WTC11 (cell line): Measurements from ENCODE around the gene PDZD2. TPM values are rescaled to one million over a fixed set of nuclear protein-coding genes. Genes with fewer than 3 reads are reported as not detected.

Source experiments
- ATAC-seq: fragments of 200-7000 bp; cut with Tn5 transposase; 2 replicates; pipeline ENCODE4 v1.10.0; 2021; ENCODE audit warnings: mild to moderate bottlenecking, moderate library complexity
- CTCF ChIA-PET: fragments of 300-600 bp; sonication (Branson Sonifier 250); formaldehyde crosslinking; loops from one replicate; lab custom pipeline; 2021; ENCODE audit warnings: antibody characterized with exemption; lab: Charles Lee
- POLR2A ChIA-PET: fragments of 350-600 bp; sonication (Branson Sonifier 250); formaldehyde crosslinking; loops from one replicate; lab custom pipeline; 2021; ENCODE audit warnings: antibody characterized with exemption; lab: Charles Lee
- DNase-seq: peaks from one replicate; pipeline ENCODE4 v3.0.0; 2021; ENCODE audit warnings: low spot score
- H3K27ac Mint-ChIP-seq: 2 replicates; pipeline ENCODE4 v1.8.0; 2021; ENCODE audit warnings: mixed read lengths
- H3K27me3 Mint-ChIP-seq: 2 replicates; pipeline ENCODE4 v1.8.0; 2021; ENCODE audit warnings: low read depth, mild to moderate bottlenecking, moderate library complexity, mixed read lengths
- H3K36me3 Mint-ChIP-seq: 2 replicates; pipeline ENCODE4 v1.8.0; 2021; ENCODE audit warnings: mixed read lengths
- H3K4me1 Mint-ChIP-seq: 2 replicates; pipeline ENCODE4 v1.8.0; 2022; ENCODE audit warnings: mixed read lengths
- H3K4me3 Mint-ChIP-seq: 2 replicates; pipeline ENCODE4 v1.8.0; 2021; ENCODE audit warnings: mild to moderate bottlenecking, moderate library complexity, mixed read lengths
- H3K9me3 Mint-ChIP-seq: 2 replicates; pipeline ENCODE4 v1.8.0; 2021; ENCODE audit warnings: mixed read lengths
- CBFB ChIP-seq: sonication (generic); formaldehyde crosslinking; IDR thresholded peaks from 2 replicates; pipeline ENCODE4 v1.8.1; 2022; ENCODE audit warnings: mild to moderate bottlenecking, low read depth, missing genetic modification reagents
- CREM ChIP-seq: sonication (generic); formaldehyde crosslinking; IDR thresholded peaks from 2 replicates; pipeline ENCODE4 v1.8.1; 2022; ENCODE audit warnings: mild to moderate bottlenecking, missing genetic modification reagents, moderate library complexity
- ELF4 ChIP-seq: sonication (generic); formaldehyde crosslinking; IDR thresholded peaks from 2 replicates; pipeline ENCODE4 v1.8.1; 2022; ENCODE audit warnings: low read depth, mild to moderate bottlenecking, moderate library complexity, missing genetic modification reagents
- FOXJ3 ChIP-seq: sonication (generic); formaldehyde crosslinking; IDR thresholded peaks from 2 replicates; pipeline ENCODE4 v1.9.0; 2021; ENCODE audit warnings: missing genetic modification reagents, mild to moderate bottlenecking, borderline replicate concordance
- GTF2I ChIP-seq: fragments of 250-450 bp; sonication (Bioruptor Pico); conservative IDR thresholded peaks from 2 replicates; pipeline ENCODE4 v1.4.0; 2021; ENCODE audit warnings: mild to moderate bottlenecking
- JAZF1 ChIP-seq: fragments of 250-450 bp; sonication (Bioruptor Pico); IDR thresholded peaks from 2 replicates; pipeline ENCODE4 v1.9.0; 2021; ENCODE audit warnings: moderate library complexity, mild to moderate bottlenecking, inconsistent platforms
- NFATC4 ChIP-seq: fragments of 250-450 bp; sonication (Bioruptor Pico); IDR thresholded peaks from 2 replicates; pipeline ENCODE4 v1.9.0; 2021; ENCODE audit warnings: mild to moderate bottlenecking
- NFE2L1 ChIP-seq: sonication (generic); formaldehyde crosslinking; IDR thresholded peaks from 2 replicates; pipeline ENCODE4 v1.8.1; 2023; ENCODE audit warnings: missing genetic modification reagents
- NFYB ChIP-seq: sonication (generic); formaldehyde crosslinking; conservative IDR thresholded peaks from 2 replicates; pipeline ENCODE4 v1.8.0; 2022; ENCODE audit warnings: low read depth, missing genetic modification reagents
- NR2C2 ChIP-seq: sonication (generic); formaldehyde crosslinking; IDR thresholded peaks from 2 replicates; pipeline ENCODE4 v1.8.0; 2022; ENCODE audit warnings: mild to moderate bottlenecking, missing genetic modification reagents
- SP1 ChIP-seq: sonication (generic); formaldehyde crosslinking; conservative IDR thresholded peaks from 2 replicates; pipeline ENCODE4 v1.8.1; 2022; ENCODE audit warnings: missing genetic modification reagents
- TEAD1 ChIP-seq: sonication (generic); formaldehyde crosslinking; IDR thresholded peaks from 2 replicates; pipeline ENCODE4 v1.8.0; 2022; ENCODE audit warnings: mild to moderate bottlenecking, missing genetic modification reagents
- TEAD4 ChIP-seq: sonication (generic); formaldehyde crosslinking; IDR thresholded peaks from 2 replicates; pipeline ENCODE4 v1.8.0; 2022; ENCODE audit warnings: mild to moderate bottlenecking, missing genetic modification reagents
- TP53 ChIP-seq: sonication (generic); formaldehyde crosslinking; IDR thresholded peaks from 2 replicates; pipeline ENCODE4 v1.8.1; 2023; ENCODE audit warnings: mild to moderate bottlenecking, missing genetic modification reagents
- ZBTB21 ChIP-seq: sonication (generic); formaldehyde crosslinking; IDR thresholded peaks from 2 replicates; pipeline ENCODE4 v1.8.1; 2023; ENCODE audit warnings: mild to moderate bottlenecking, missing genetic modification reagents, borderline replicate concordance
- ZNF232 ChIP-seq: sonication (generic); formaldehyde crosslinking; IDR thresholded peaks from 2 replicates; pipeline ENCODE4 v1.8.0; 2022; ENCODE audit warnings: mild to moderate bottlenecking, missing genetic modification reagents
- ZNF263 ChIP-seq: sonication (generic); formaldehyde crosslinking; IDR thresholded peaks from 2 replicates; pipeline ENCODE4 v1.8.1; 2022; ENCODE audit warnings: low read depth, mild to moderate bottlenecking, moderate library complexity, missing genetic modification reagents
- total RNA-seq: library from RNA; stranded (reverse); gene quantifications from 3 replicates; pipeline ENCODE4 v1.2.3, GENCODE V29; 2021
- TF ChIP-seq, protein P1 (sequence below): sonication (generic); formaldehyde crosslinking; IDR thresholded peaks from 2 replicates; pipeline ENCODE4 v1.8.0; 2022; ENCODE audit warnings: mild to moderate bottlenecking, missing genetic modification reagents
- TF ChIP-seq, protein P2 (sequence below): sonication (generic); formaldehyde crosslinking; IDR thresholded peaks from 2 replicates; pipeline ENCODE4 v1.8.0; 2023; ENCODE audit warnings: mild to moderate bottlenecking, missing genetic modification reagents
- TF ChIP-seq, protein P3 (sequence below): fragments of 250-450 bp; sonication (Bioruptor Pico); IDR thresholded peaks from 2 replicates; pipeline ENCODE4 v1.9.0; 2021; ENCODE audit warnings: mild to moderate bottlenecking, borderline replicate concordance
- TF ChIP-seq, protein P4 (sequence below): sonication (generic); formaldehyde crosslinking; IDR thresholded peaks from 2 replicates; pipeline ENCODE4 v1.8.1; 2023; ENCODE audit warnings: mild to moderate bottlenecking, missing genetic modification reagents, moderate library complexity
- TF ChIP-seq, protein P5 (sequence below): fragments of 250-450 bp; sonication (Bioruptor Pico); IDR thresholded peaks from 2 replicates; pipeline ENCODE4 v1.9.0; 2021; ENCODE audit warnings: mild to moderate bottlenecking

PDZD2 gene
- total RNA-seq, 1 experiment from 2014 or later: 11.4 TPM

DNA sequence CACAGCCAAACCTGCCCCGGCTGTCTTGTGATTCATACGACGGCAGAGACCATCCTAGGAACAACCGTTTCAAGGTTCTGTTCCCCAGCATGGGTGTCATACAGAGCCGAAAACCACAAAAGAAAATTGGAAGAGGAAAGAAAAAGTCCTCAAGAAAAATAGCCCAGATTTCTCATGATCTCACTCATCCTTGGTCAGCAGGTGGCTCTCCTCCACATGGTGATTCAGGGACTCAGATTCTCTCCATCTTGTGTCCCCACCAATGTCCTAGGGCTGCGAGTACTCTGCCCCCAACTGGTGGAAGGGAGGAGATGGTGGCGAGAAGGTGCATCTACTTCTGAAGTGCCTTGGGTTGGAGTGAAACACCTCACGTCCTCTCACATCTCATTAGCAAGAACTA lies 25.6 kb downstream of the PDZD2 start:
- CTCF ChIA-PET: interaction anchor here (0.8 to 3.3 kb wide), 9 partner anchors 16 to 429 kb away, joined by 3 to 17 read pairs (median 3); no protein-coding TSS in a partner anchor
- no peak for TF ChIP-seq JAZF1 (CRISPR knock-in tag)
- TF ChIP-seq NFE2L1 (CRISPR knock-in tag): no peak
- peak; percentile 47; the same call in 1 of the 2 replicates for TF ChIP-seq TEAD1 (CRISPR knock-in tag)
- TF ChIP-seq, protein P1, sequence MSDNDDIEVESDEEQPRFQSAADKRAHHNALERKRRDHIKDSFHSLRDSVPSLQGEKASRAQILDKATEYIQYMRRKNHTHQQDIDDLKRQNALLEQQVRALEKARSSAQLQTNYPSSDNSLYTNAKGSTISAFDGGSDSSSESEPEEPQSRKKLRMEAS (CRISPR knock-in tag): 0 out of 2 replicates have a peak, but pooled peaks have one; percentile 16
- TF ChIP-seq, all 79 proteins: peak for 2
- H3K4me3 Mint-ChIP-seq: no peak overlapping the region
- no peak overlapping the region for H3K27ac Mint-ChIP-seq
- ATAC-seq (peak; percentile 97), DNase-seq (peak; percentile 65)
- POLR2A ChIA-PET: no interaction called here
- peaks cover 13% of the 10 kb centered on the region; the same call in 1 of the 2 replicates for H3K9me3 Mint-ChIP-seq
- 0 out of 2 replicates have a peak, but pooled peaks cover 3% of the 10 kb centered on the region for H3K36me3 Mint-ChIP-seq
- H3K4me1 Mint-ChIP-seq: peaks cover 19% of the 10 kb centered on the region
- H3K27me3 Mint-ChIP-seq: no peaks in the 10 kb centered on the region

DNA sequence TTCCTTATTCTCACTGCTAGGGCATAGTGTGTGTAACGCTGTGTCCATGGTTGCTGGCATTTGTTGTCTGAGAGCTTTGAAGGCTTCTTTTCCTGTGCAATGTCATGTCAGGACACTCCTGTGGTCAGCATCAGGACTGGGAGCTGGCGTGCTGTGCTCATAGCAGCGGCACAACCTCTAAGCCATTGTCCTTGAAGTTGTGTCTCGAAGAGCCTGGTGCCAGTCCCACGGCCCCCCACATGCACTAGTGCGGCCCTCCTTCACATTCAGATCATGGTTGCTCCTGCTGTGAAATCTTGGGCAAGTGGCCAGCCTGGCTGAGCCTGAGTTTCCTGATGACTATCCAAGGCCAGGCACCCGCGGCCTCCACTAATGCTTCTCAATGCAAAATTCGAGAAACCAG lies 32.4 kb downstream of the PDZD2 start:
- ChIA-PET CTCF (interaction anchor here (0.9 to 1.3 kb wide), 3 partner anchors 11 to 422 kb away, joined by 3 to 9 read pairs (median 3); no protein-coding TSS in a partner anchor), POLR2A (no interaction called here)
- H3K4me3 Mint-ChIP-seq: no peak overlapping the region
- peak; percentile 34 for ATAC-seq
- no peaks in the 10 kb centered on the region for H3K27me3 Mint-ChIP-seq
- H3K27ac Mint-ChIP-seq: no peak overlapping the region; the same call in none of the 2 replicates
- H3K36me3 Mint-ChIP-seq: peaks cover 8% of the 10 kb centered on the region
- TF ChIP-seq, protein P2, sequence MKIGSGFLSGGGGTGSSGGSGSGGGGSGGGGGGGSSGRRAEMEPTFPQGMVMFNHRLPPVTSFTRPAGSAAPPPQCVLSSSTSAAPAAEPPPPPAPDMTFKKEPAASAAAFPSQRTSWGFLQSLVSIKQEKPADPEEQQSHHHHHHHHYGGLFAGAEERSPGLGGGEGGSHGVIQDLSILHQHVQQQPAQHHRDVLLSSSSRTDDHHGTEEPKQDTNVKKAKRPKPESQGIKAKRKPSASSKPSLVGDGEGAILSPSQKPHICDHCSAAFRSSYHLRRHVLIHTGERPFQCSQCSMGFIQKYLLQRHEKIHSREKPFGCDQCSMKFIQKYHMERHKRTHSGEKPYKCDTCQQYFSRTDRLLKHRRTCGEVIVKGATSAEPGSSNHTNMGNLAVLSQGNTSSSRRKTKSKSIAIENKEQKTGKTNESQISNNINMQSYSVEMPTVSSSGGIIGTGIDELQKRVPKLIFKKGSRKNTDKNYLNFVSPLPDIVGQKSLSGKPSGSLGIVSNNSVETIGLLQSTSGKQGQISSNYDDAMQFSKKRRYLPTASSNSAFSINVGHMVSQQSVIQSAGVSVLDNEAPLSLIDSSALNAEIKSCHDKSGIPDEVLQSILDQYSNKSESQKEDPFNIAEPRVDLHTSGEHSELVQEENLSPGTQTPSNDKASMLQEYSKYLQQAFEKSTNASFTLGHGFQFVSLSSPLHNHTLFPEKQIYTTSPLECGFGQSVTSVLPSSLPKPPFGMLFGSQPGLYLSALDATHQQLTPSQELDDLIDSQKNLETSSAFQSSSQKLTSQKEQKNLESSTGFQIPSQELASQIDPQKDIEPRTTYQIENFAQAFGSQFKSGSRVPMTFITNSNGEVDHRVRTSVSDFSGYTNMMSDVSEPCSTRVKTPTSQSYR (CRISPR knock-in tag): no peak
- TF ChIP-seq, protein P3, sequence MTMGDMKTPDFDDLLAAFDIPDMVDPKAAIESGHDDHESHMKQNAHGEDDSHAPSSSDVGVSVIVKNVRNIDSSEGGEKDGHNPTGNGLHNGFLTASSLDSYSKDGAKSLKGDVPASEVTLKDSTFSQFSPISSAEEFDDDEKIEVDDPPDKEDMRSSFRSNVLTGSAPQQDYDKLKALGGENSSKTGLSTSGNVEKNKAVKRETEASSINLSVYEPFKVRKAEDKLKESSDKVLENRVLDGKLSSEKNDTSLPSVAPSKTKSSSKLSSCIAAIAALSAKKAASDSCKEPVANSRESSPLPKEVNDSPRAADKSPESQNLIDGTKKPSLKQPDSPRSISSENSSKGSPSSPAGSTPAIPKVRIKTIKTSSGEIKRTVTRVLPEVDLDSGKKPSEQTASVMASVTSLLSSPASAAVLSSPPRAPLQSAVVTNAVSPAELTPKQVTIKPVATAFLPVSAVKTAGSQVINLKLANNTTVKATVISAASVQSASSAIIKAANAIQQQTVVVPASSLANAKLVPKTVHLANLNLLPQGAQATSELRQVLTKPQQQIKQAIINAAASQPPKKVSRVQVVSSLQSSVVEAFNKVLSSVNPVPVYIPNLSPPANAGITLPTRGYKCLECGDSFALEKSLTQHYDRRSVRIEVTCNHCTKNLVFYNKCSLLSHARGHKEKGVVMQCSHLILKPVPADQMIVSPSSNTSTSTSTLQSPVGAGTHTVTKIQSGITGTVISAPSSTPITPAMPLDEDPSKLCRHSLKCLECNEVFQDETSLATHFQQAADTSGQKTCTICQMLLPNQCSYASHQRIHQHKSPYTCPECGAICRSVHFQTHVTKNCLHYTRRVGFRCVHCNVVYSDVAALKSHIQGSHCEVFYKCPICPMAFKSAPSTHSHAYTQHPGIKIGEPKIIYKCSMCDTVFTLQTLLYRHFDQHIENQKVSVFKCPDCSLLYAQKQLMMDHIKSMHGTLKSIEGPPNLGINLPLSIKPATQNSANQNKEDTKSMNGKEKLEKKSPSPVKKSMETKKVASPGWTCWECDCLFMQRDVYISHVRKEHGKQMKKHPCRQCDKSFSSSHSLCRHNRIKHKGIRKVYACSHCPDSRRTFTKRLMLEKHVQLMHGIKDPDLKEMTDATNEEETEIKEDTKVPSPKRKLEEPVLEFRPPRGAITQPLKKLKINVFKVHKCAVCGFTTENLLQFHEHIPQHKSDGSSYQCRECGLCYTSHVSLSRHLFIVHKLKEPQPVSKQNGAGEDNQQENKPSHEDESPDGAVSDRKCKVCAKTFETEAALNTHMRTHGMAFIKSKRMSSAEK (CRISPR knock-in tag): no peak
- TF ChIP-seq CBFB (CRISPR knock-in tag): no peak
- TF ChIP-seq, protein P1 (CRISPR knock-in tag): 0 out of 2 replicates have a peak, but pooled peaks have one; percentile 26
- TF ChIP-seq TEAD4 (CRISPR knock-in tag): no peak
- TF ChIP-seq, all 79 proteins: peak for 1
- peaks cover 32% of the 10 kb centered on the region for H3K4me1 Mint-ChIP-seq
- H3K9me3 Mint-ChIP-seq: peaks cover 13% of the 10 kb centered on the region
- DNase-seq: no peak

DNA sequence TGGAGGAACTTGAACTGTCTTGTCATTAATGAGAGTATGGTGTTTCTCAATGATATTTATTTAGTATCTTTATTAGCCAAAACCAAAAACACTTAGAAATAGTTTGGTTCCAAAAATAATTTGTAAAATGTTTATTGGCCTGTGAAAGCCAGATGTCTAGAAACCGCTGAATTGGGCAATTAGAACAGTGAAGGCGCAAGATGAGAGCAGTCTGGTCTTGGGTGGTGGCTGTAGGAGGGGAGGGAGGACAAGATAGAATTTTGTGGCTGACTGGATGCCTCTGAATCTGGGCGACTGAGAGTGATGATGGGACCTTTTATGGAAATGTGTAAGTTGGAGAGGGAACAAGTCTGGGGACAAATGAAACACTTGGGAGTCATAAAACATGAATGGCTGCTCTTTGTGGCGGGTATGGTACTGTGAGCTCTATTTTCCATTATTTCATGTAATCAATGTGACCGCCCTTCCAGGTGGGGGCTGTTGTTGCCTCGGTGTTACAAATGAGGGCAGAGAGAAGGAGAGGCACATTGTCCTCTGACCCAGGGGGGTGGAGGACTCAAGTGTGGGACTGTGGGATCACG lies 35.5 kb downstream of the PDZD2 start:
- ChIA-PET CTCF (no interaction called here), POLR2A (no interaction called here)
- peaks cover 30% of the 10 kb centered on the region for H3K4me1 Mint-ChIP-seq
- no peaks in the 10 kb centered on the region for H3K27me3 Mint-ChIP-seq
- H3K36me3 Mint-ChIP-seq: peaks cover 8% of the 10 kb centered on the region
- H3K27ac Mint-ChIP-seq: no peak overlapping the region
- ATAC-seq: no peak
- H3K9me3 Mint-ChIP-seq: peaks cover 13% of the 10 kb centered on the region
- H3K4me3 Mint-ChIP-seq: no peak overlapping the region
- DNase-seq: no peak
- TF ChIP-seq FOXJ3 (CRISPR knock-in tag) (no peak), ZNF263 (no peak), CREM (CRISPR knock-in tag) (no peak), NFATC4 (no peak), TP53 (CRISPR knock-in tag) (no peak), NFYB (no peak), ZBTB21 (no peak), ZNF232 (no peak), JAZF1 (CRISPR knock-in tag) (no peak), NR2C2 (CRISPR knock-in tag) (no peak), SP1 (CRISPR knock-in tag) (no peak), ELF4 (CRISPR knock-in tag) (no peak), GTF2I (CRISPR knock-in tag) (no peak)
- TF ChIP-seq, protein P4, sequence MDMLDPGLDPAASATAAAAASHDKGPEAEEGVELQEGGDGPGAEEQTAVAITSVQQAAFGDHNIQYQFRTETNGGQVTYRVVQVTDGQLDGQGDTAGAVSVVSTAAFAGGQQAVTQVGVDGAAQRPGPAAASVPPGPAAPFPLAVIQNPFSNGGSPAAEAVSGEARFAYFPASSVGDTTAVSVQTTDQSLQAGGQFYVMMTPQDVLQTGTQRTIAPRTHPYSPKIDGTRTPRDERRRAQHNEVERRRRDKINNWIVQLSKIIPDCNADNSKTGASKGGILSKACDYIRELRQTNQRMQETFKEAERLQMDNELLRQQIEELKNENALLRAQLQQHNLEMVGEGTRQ (CRISPR knock-in tag): no peak
- TF ChIP-seq, protein P5, sequence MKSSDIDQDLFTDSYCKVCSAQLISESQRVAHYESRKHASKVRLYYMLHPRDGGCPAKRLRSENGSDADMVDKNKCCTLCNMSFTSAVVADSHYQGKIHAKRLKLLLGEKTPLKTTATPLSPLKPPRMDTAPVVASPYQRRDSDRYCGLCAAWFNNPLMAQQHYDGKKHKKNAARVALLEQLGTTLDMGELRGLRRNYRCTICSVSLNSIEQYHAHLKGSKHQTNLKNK (CRISPR knock-in tag): no peak
